NCI-H1694 treated with DMSO at 0.1 percent for 48 hours (cell line): ENCODE data around the gene SURF6.

Experiments
- DNase-seq: peaks from one replicate; lab custom pipeline; 2025; lab: John Stamatoyannopoulos, UW

The SURF6 gene

DNA sequence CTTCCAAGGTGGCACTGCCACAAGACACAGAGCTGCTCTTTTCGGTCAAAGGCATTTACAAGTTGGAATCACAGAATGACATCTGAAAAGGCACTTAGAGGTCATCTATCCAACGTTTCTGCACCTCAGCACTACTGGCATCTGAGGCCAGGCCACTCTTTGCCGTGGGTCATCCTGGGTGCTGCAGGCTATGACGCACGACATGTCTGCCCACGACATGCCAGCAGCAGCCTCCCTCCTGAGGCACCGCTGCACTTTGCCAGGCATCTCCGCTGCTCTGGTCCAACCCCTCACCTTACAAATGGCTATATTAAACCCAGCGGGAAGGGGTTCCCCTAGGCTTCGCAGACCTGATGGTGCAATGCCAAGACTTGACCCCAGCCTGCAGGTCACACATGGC, 31.8 kb upstream of the SURF6 start:
- DNase-seq, result no peak

GRCh38 chr9:133367221-133367620, 31.2 kb upstream of the SURF6 start:
- no peak for DNase-seq

GRCh38 chr9:133366435-133366834, 30.4 kb upstream of the SURF6 start:
- DNase-seq, result no peak

- no peak for DNase-seq
These were observed 26.5 kb upstream of the SURF6 start for GRCh38 chr9:133362359-133363044.

DNA sequence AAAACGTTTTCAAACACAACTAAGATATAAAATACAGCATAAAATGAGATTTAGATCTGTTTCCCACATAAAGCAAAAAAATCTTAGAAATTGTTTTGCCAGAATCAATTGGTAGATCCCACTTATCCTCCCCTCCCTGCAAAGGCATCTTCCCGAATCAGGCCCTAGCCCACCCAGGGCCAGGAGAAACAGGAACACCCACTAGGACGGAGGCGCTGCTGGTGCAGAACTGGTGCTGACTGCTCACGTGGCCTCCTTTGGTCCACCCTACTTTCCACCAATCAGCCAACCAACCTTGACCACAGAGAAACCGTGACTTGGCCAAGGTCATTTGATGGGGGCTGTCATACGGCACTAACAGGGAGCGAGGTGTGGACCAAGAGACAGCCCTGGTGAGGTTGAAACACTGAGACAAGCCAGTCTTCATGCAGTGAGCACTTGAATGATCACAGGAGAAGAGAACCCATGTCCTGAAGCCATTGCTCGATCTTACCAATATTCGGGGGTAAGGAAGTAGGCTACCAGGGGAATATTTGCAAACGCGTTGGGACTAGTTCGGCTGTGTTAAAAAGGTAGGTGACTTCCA, 25.6 kb upstream of the SURF6 start:
- no peak for DNase-seq

- no peak for DNase-seq
These were observed 24.7 kb upstream of the SURF6 start for GRCh38 chr9:133360400-133361393.

DNA sequence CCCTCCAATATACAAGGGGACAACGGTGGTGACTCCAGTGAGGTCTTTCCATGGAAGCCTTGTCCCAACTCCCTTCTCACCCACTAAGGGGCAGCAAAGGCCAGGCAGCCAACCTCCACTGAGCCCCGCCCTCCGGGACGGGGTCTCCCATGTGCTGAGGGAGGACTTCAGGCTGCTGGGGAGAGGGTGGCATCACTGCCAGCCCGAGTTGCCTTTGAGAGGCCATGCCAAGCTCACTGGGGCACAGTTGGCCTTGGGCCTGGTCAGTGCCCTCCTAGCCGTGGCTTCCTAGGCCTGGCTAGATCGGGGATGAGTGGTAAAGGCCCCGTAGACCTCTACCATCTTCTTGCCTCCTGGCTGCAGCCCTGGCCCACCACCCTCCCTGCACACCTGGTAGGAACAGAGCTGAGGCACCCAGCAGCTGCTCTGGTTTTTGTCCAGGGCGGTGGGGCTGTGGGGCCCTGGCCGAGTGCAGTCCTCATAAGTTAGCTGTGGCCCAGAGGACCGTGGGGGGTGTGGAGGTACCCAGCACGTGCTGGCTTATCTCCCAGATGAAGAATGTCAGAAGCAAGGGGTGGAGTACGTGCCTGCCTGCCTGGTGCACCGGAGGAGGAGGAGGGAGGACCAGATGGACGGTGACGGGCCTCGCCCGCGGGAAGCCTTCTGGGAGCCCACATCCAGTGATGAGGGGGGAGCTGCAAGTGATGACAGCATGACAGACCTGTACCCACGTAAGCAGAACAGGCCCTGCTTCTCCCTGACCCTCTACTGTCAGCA, 23.6 kb upstream of the SURF6 start:
- DNase-seq, result peak; percentile 6

GRCh38 chr9:133357656-133358055, 21.7 kb upstream of the SURF6 start:
- DNase-seq, result no peak

- DNase-seq, result peak; percentile 30
These were observed 20.6 kb upstream of the SURF6 start, which contains the start of the genes SURF1 and SURF2 for GRCh38 chr9:133356391-133357091. Gene SURF1 (minus strand): TSS chr9:133356487. CDS start chr9:133356453, 34 bp downstream. Gene SURF2 (plus strand): TSS chr9:133356550. CDS start chr9:133356593, 43 bp downstream.

GRCh38 chr9:133355881-133356357, 19.9 kb upstream of the SURF6 start:
- no peak for DNase-seq

GRCh38 chr9:133354766-133355165, 18.8 kb upstream of the SURF6 start:
- DNase-seq, result no peak

GRCh38 chr9:133353548-133353947, 17.6 kb upstream of the SURF6 start:
- DNase-seq, result no peak

GRCh38 chr9:133352635-133353340, 16.8 kb upstream of the SURF6 start:
- no peak for DNase-seq

- DNase-seq, result no peak
These were observed 16.1 kb upstream of the SURF6 start for GRCh38 chr9:133351908-133352634.

DNA sequence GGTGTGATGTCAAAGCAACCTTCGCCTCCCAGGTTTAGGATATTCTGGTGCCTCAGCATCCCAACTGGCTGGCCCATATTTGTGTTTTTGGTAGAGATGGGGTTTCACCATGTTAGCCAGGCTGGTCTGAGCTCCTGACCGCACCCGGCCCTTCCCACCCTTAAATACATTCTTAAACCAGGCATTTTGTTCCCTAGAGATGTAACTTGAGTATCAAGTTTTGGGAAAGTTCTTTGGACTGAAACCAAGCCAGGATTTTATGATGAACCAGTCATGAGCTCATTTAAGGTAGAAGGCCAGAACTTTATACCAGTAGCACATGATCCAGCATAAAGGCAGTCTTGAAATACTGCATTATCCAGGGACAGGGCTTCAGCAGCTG, 15.5 kb upstream of the SURF6 start:
- DNase-seq, result no peak

GRCh38 chr9:133349965-133350616, 14.1 kb upstream of the SURF6 start:
- DNase-seq, result no peak

- no peak for DNase-seq
These were observed 13.0 kb upstream of the SURF6 start for GRCh38 chr9:133348718-133349573.
